ENCODE measurements around the gene FCGR2B.
"Not testable (repeated sequence)": the region's sequence is repeated elsewhere in the genome, so short reads cannot be mapped to it uniquely, and the experiment has no call there.

FCGR2B gene

GRCh38 chr1:161663569-161663968 is 626 bp downstream of the FCGR2B start:
- WGBS, 2 donors (ENCODE audit: extremely low coverage in 2 of 2, insufficient read length in 2 of 2, insufficient replicate concordance in 1 of 2), result no CpG with 5 or more reads among the region's 1 CpG
- not testable (repeated sequence) for H3K4me2 ChIP-seq (ENCODE audit: insufficient read depth, low read length, poor library complexity, severe bottlenecking); H3K23ac ChIP-seq (ENCODE audit: low read depth, low read length, poor library complexity); H3K9ac ChIP-seq (ENCODE audit: low read depth, low read length, poor library complexity); H4K91ac ChIP-seq (ENCODE audit: low read depth, low read length, poor library complexity); DNase-seq (ENCODE audit: low spot score); H3K18ac ChIP-seq (ENCODE audit: low read length); H2AFZ ChIP-seq (ENCODE audit: low read length); H3K4me1 ChIP-seq (ENCODE audit: control insufficient read depth in 2 of 2, insufficient read depth in 1 of 2, low read depth in 1 of 2, low read length in 2 of 2); H3K79me1 ChIP-seq (ENCODE audit: low read depth, low read length); H3K9me3 ChIP-seq (replicated peaks in 1 of 2; ENCODE audit: control insufficient read depth in 2 of 2, insufficient read depth in 1 of 2, low read depth in 1 of 2, low read length in 2 of 2); H2BK120ac ChIP-seq (ENCODE audit: low read depth, low read length); H2AK5ac ChIP-seq (ENCODE audit: low read depth, low read length); H3K36me3 ChIP-seq (replicated peaks in 1 of 2; ENCODE audit: control insufficient read depth in 2 of 2, insufficient read depth in 2 of 2, low read length in 2 of 2); H3K4me3 ChIP-seq (ENCODE audit: low read length in 2 of 2); H3K27me3 ChIP-seq (ENCODE audit: control insufficient read depth in 3 of 3, insufficient read depth in 3 of 3, low read depth in 1 of 3, low read length in 3 of 3); H2BK5ac ChIP-seq (ENCODE audit: low read length); H2BK15ac ChIP-seq (ENCODE audit: low read length); H3K27ac ChIP-seq (replicated peaks; ENCODE audit: low read length); H2BK12ac ChIP-seq (ENCODE audit: low read length); H3K4ac ChIP-seq (ENCODE audit: low read length); H3K14ac ChIP-seq (ENCODE audit: low read length); H4K8ac ChIP-seq (ENCODE audit: low read depth, low read length)

DNA sequence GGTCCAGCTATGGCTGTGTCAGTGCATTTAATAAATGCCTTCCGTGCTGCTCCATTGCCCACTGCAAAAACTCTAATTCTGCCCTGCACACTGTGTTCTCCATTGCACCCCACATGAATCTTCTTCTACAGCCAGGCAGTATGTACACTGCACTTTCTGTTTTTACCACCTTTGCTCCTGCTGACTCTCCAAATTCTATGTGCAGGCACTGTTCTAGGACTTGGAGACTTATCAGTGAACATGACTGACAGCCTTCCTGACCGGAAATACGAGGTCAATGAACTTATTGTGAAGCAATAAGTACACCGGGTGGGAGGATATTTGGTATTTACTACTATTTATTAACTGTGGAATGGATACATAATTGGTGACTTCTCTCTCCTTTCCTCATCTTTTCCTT is 1.7 kb downstream of the FCGR2B start:
- not testable (repeated sequence) for DNase-seq (ENCODE audit: low spot score); H2BK120ac ChIP-seq (ENCODE audit: low read depth, low read length); H4K8ac ChIP-seq (ENCODE audit: low read depth, low read length); H3K18ac ChIP-seq (ENCODE audit: low read length); H3K79me1 ChIP-seq (ENCODE audit: low read depth, low read length); H3K4me2 ChIP-seq (ENCODE audit: insufficient read depth, low read length, poor library complexity, severe bottlenecking); H2BK5ac ChIP-seq (ENCODE audit: low read length); H3K36me3 ChIP-seq (replicated peaks in 1 of 2; ENCODE audit: control insufficient read depth in 2 of 2, insufficient read depth in 2 of 2, low read length in 2 of 2); H4K91ac ChIP-seq (ENCODE audit: low read depth, low read length, poor library complexity); H2AK5ac ChIP-seq (ENCODE audit: low read depth, low read length); H3K23ac ChIP-seq (ENCODE audit: low read depth, low read length, poor library complexity); H3K27me3 ChIP-seq (ENCODE audit: control insufficient read depth in 3 of 3, insufficient read depth in 3 of 3, low read depth in 1 of 3, low read length in 3 of 3); H3K4me1 ChIP-seq (ENCODE audit: control insufficient read depth in 2 of 2, insufficient read depth in 1 of 2, low read depth in 1 of 2, low read length in 2 of 2); H3K4me3 ChIP-seq (ENCODE audit: low read length in 2 of 2); H2AFZ ChIP-seq (ENCODE audit: low read length); H3K9ac ChIP-seq (ENCODE audit: low read depth, low read length, poor library complexity); H3K14ac ChIP-seq (ENCODE audit: low read length); H3K9me3 ChIP-seq (replicated peaks in 1 of 2; ENCODE audit: control insufficient read depth in 2 of 2, insufficient read depth in 1 of 2, low read depth in 1 of 2, low read length in 2 of 2); H3K27ac ChIP-seq (replicated peaks; ENCODE audit: low read length); H2BK15ac ChIP-seq (ENCODE audit: low read length); H3K4ac ChIP-seq (ENCODE audit: low read length); H2BK12ac ChIP-seq (ENCODE audit: low read length)
- WGBS, 2 donors (ENCODE audit: extremely low coverage in 2 of 2, insufficient read length in 2 of 2, insufficient replicate concordance in 1 of 2), result no CpG with 5 or more reads among the region's 4 CpGs

DNA sequence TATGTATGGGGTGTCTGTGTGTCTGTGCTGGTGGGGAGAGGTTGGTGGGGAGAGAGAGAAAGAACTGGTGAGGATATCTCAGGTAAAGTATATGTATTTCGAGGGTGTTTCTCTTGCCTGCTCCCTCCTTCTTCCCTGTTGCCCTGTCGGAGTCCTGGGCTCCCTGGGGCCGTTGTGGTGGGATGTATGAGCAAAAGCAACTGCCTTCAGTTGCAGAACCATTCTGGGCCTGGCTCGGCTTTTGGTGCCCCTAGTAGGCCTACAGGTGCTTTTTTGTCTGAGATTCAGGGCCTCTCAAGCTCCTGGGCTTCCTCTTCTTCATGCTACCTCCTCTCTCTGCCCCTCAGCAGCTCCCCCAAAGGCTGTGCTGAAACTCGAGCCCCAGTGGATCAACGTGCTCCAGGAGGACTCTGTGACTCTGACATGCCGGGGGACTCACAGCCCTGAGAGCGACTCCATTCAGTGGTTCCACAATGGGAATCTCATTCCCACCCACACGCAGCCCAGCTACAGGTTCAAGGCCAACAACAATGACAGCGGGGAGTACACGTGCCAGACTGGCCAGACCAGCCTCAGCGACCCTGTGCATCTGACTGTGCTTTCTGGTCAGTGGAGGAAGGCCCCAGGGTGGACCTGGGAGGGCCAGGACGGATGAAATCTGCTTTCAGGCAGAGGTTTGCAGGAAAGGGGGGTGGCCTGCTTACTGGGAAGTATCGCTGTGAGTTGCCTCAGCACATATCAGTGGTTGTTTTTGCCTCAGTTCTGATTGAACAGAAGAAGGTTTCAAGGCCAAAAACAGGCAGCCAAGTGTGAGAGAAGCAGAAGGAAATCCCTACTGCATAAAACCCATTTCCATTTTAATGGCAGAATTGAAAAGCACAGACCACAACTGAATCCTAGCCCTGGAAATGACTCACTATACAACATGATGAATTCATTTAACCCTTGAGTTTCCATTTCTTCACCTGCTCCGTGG is 8.4 kb downstream of the FCGR2B start:
- H2AK5ac ChIP-seq (ENCODE audit: low read depth, low read length); H3K36me3 ChIP-seq (replicated peaks in 1 of 2; ENCODE audit: control insufficient read depth in 2 of 2, insufficient read depth in 2 of 2, low read length in 2 of 2); H3K9ac ChIP-seq (ENCODE audit: low read depth, low read length, poor library complexity); H2AFZ ChIP-seq (ENCODE audit: low read length); DNase-seq (ENCODE audit: low spot score); H3K4me2 ChIP-seq (ENCODE audit: insufficient read depth, low read length, poor library complexity, severe bottlenecking); H4K8ac ChIP-seq (ENCODE audit: low read depth, low read length); H3K23ac ChIP-seq (ENCODE audit: low read depth, low read length, poor library complexity); H3K14ac ChIP-seq (ENCODE audit: low read length); H2BK12ac ChIP-seq (ENCODE audit: low read length); H2BK5ac ChIP-seq (ENCODE audit: low read length); H3K9me3 ChIP-seq (replicated peaks in 1 of 2; ENCODE audit: control insufficient read depth in 2 of 2, insufficient read depth in 1 of 2, low read depth in 1 of 2, low read length in 2 of 2); H3K79me1 ChIP-seq (ENCODE audit: low read depth, low read length); H3K4ac ChIP-seq (ENCODE audit: low read length); H3K27ac ChIP-seq (replicated peaks; ENCODE audit: low read length); H2BK120ac ChIP-seq (ENCODE audit: low read depth, low read length); H4K91ac ChIP-seq (ENCODE audit: low read depth, low read length, poor library complexity); H2BK15ac ChIP-seq (ENCODE audit: low read length); H3K4me1 ChIP-seq (ENCODE audit: control insufficient read depth in 2 of 2, insufficient read depth in 1 of 2, low read depth in 1 of 2, low read length in 2 of 2); H3K18ac ChIP-seq (ENCODE audit: low read length); H3K4me3 ChIP-seq (ENCODE audit: low read length in 2 of 2); H3K27me3 ChIP-seq (ENCODE audit: control insufficient read depth in 3 of 3, insufficient read depth in 3 of 3, low read depth in 1 of 3, low read length in 3 of 3): not testable (repeated sequence)
- whole genome bisulfite sequencing, 2 donors (ENCODE audit: extremely low coverage in 2 of 2, insufficient read length in 2 of 2, insufficient replicate concordance in 1 of 2), result no CpG with 5 or more reads among the region's 15 CpGs

DNA sequence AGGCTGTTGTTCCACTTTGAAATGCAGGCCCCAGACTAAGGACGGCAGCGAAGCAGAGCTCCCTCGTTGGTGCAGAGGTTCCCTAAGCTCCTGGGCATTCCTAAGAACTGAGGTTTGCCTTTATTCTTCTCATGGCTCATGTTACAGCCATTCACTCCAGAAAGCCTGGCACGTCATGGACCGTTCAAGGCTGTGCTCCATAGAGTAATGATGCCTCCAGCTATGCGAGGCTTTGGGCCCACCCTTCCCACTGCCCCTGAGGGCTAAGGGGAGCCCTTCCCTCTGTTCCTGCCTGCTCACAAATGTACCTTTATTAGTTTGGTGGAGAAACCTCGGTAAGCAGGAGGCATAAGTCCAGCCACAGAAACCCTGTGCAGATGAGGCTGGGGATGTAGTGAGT is 10.5 kb downstream of the FCGR2B start:
- not testable (repeated sequence) for H3K36me3 ChIP-seq (replicated peaks in 1 of 2; ENCODE audit: control insufficient read depth in 2 of 2, insufficient read depth in 2 of 2, low read length in 2 of 2); H4K91ac ChIP-seq (ENCODE audit: low read depth, low read length, poor library complexity); H4K8ac ChIP-seq (ENCODE audit: low read depth, low read length); H3K4me2 ChIP-seq (ENCODE audit: insufficient read depth, low read length, poor library complexity, severe bottlenecking); H2AFZ ChIP-seq (ENCODE audit: low read length); H3K4me1 ChIP-seq (ENCODE audit: control insufficient read depth in 2 of 2, insufficient read depth in 1 of 2, low read depth in 1 of 2, low read length in 2 of 2); H3K23ac ChIP-seq (ENCODE audit: low read depth, low read length, poor library complexity); H3K79me1 ChIP-seq (ENCODE audit: low read depth, low read length); H2BK15ac ChIP-seq (ENCODE audit: low read length); H3K14ac ChIP-seq (ENCODE audit: low read length); H3K9me3 ChIP-seq (replicated peaks in 1 of 2; ENCODE audit: control insufficient read depth in 2 of 2, insufficient read depth in 1 of 2, low read depth in 1 of 2, low read length in 2 of 2); DNase-seq (ENCODE audit: low spot score); H2BK5ac ChIP-seq (ENCODE audit: low read length); H2BK12ac ChIP-seq (ENCODE audit: low read length); H3K27ac ChIP-seq (replicated peaks; ENCODE audit: low read length); H2BK120ac ChIP-seq (ENCODE audit: low read depth, low read length); H3K4ac ChIP-seq (ENCODE audit: low read length); H3K4me3 ChIP-seq (ENCODE audit: low read length in 2 of 2); H3K9ac ChIP-seq (ENCODE audit: low read depth, low read length, poor library complexity); H2AK5ac ChIP-seq (ENCODE audit: low read depth, low read length); H3K18ac ChIP-seq (ENCODE audit: low read length)
- H3K27me3 ChIP-seq (ENCODE audit: control insufficient read depth in 3 of 3, insufficient read depth in 3 of 3, low read depth in 1 of 3, low read length in 3 of 3), result peaks cover 0 to 21% (median 0%) of the 10 kb centered on the region in 3 experiments
- no CpG with 5 or more reads among the region's 7 CpGs for WGBS, 2 donors (ENCODE audit: extremely low coverage in 2 of 2, insufficient read length in 2 of 2, insufficient replicate concordance in 1 of 2)

Measured in neuronal stem cell (in vitro differentiated cells).